GM21737 (cell line): ENCODE results near the gene PABPN1L.
"Not testable (repeated sequence)": the region's sequence is repeated elsewhere in the genome, so short reads cannot be mapped to it uniquely, and the experiment has no call there.

Experiments used
- ATAC-seq: cut with Tn5 transposase; IDR thresholded peaks from one replicate; pipeline ENCODE4 v1.9.1; 2021; ENCODE audit warnings: mild to moderate bottlenecking, moderate library complexity; ENCODE audit not compliant: unreplicated experiment

Gene PABPN1L

DNA sequence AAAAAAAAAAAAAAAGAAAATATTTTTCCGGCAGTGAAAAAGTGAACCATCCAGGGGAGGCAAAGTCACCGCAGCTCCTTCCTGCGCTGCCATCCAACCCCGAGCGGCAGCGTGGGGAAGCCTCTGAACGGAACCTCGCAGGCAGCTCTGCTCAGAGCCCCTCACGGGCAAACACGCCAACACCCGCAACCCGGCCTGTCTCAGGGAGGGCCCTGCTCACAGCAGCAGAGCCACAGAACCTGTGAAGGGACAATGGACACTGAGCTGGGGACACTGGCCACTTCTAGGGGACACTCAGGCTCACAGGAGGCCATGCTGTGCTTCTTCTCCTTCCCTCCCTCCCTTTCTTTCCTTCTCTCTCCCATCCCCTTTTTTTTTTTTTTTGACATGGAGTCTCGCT lies 33.4 kb downstream of the PABPN1L start:
- ATAC-seq: no peak

DNA sequence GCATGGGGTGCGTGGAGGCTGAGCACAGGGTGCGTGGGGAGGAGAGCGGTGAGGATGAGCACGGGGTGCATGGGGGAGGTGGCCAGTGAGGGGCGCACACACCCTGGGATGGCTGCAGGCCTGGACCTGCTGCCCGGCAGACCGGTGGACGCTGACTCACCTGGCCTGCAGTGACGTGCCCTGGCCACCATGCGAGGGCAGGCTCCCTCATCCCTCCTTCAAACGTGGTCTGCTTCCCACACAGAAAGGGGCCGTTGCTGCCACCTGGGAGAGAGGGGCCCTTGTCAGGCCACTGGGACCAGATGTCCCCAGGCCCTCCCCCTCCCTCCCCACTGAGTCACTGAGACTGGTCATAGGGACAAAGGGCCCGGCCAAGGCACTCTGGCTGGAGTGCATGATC lies 34.6 kb downstream of the PABPN1L start:
- no peak for ATAC-seq

DNA sequence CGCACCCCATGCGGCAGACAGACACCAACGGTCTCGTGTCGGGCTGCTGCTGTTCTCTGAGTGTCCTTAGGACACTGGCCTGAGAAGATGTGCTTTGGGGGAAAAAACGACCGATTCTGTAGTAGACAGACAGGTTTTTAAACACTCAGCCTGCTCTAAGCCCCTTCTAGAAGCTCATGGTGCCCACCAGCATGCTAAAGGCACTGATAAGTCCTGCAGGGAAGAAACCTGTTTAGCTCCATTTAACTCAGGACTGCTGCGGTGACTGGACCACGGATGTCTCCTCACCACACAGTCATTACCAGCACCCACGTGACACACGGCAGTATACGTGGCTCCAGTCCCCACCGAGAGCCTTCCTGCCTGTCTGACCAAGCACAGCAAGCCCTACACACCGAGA lies 35.7 kb downstream of the PABPN1L start:
- ATAC-seq: no peak

DNA sequence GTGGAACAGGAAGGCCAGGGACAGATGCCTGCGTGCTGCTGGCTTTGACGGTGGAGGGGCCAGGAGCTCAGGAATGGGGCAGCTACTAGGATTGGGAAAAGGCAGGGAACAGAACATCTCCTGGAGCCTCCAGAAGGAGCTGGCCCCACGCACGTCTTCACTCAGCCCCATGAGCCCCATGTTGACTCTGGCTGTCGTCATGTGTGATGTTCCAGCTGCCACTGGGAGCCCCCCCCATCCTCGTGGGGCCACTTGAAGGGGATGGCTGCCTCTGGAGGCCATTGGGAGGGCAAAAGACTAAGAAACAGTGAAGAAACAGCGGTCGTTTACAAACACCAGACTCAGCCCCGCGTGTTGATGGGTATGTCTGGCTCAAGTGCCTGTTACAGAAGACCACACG lies 36.2 kb downstream of the PABPN1L start:
- no peak for ATAC-seq

DNA sequence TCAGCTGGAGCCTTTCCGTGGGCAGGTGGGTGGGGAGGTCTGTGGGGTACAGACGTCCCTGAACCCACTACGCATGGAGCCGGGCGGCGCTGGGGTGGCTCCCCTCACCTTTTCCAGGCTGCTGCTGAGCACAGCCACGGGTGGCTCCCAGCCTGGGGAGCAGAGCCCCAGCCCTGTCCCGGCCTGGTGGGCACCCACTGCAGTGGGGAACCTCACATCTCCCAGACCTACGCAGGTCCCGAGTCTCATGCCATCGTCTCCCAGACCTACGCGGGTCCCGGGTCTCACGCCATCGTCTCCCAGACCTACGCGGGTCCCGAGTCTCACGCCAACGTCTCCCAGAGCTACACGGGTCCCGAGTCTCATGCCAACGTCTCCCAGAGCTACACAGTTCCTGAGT lies 37.7 kb downstream of the PABPN1L start:
- no peak for ATAC-seq

DNA sequence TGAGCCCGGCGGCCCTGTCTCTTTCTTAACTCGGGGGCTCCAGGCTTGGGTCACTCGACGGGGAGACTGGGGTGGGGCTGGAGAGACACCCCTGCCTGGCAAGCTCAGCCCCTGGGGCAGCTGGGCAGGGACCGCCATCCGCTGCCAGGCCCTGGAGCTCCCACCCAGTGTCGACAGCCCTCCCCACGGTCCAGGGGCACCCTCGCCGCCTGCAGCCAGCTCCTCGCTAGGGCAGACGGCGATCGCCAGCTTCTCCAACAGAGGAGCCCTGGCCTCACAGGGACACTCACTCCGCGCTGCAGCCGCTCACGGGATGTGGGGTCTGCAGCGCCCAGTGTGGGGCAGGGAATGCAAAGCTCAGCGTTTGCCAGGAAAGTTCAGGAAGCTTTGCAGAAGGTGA lies 38.7 kb downstream of the PABPN1L start:
- no peak for ATAC-seq

DNA sequence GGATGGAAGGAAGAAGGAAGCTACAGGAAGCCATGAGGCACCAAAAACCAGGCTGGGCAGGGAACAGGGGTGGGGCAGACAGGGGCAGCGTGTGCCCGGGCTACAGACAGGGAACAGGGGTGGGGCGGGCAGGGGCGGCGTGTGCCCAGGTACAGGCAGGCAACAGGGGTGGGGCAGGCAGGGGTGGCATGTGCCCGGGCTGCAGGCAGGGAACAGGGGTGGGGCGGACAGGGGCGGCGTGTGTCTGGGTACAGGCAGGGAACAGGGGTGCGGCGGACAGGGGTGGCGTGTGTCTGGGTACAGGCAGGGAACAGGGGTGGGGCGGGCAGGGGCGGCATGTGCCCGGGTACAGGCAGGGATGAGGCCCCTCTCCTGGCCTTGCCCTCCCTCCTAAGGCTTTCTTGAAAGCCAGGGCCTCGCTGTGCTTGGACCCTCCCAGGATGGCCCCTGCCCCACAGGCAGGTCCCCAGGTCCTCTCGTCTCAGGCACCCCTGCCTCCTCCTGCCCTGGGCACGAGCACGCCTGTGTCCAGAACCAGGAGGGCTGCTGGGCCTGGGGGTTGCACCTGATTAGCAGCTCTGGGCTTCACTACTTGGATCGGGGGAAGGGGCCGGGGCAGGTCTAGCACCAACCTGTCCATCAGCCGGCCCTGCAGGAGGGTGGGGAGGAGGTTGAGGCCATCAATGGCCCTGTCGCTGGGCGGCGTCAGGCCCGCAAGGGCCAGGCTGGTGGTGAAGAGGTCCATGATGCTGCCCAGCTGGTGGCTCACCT lies 40.2 kb downstream of the PABPN1L start:
- no peak for ATAC-seq

DNA sequence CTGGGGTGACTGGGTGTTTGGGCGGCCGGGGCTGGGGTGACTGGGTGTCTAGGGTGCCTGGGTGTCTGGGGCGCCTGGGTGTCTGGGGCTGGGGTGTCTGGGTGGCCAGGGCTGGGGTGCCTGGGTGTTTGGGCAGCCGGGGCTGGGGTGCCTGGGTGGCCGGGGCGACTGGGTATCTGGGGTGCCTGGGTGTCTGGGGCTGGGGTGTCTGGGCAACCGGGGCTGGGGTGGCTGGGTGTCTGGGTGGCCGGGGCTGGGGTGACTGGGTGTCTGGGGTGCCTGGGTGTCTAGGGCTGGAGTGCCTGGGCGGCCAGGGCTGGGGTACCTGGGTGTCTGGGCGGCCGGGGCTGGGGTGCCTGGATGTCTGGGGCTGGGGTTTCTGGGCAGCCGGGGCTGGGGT lies 41.3 kb downstream of the PABPN1L start:
- no peak for ATAC-seq

DNA sequence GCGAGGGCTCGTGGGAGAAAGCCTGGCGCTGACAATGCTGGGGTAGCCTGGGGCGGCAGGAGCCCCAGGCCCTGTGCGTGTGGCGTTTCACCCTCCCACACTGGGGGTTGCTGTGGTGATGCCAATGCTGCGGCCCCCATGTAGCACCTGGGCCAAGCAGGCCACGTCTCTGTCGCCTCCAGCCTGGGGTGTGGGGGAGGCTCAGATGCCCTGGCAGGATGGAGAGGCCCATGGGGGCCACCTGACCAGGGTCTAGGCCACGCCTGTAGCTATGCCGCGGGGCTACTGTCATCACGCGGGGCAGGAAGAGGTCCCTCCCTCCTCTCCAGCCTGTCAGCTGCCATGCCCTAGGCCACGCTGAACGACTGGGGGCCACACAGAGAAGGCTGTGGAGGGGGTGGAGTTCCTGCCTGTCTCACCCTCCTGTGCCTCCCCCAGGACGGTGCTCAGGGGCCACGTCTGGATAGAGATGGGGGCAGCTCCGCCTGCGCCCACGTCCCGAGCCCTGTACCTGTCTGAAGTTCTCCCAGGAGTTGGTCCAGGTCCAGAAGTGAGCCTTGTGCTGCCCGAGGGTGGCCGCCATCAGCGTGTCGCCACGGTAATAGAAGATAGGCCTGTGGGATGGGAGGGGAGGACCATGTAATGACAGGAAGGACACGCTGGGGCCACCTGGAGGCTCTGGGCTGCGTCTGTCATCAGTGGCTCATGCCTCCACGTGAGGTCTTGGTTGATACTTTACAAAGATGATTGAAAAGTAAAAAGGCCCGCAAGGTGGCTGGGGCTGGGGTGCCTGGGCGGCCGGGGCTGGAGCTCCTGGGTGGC lies 42.0 kb downstream of the PABPN1L start:
- ATAC-seq: no peak

DNA sequence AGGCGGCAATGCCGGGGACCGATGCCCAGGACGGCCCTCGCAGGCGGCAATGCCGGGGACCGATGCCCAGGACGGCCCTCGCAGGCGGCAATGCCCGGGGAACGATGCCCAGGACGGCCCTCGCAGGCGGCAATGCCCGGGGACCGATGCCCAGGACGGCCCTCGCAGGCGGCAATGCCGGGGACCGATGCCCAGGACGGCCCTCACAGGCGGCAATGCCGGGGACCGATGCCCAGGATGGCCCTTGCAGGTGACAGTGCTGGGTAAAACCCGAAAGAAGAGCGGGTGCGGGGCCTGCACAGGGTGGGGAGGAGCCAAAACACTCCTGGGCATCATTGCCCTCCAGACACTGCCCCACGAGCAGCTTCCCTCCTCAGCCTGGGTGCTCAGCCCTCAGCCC lies 42.8 kb downstream of the PABPN1L start:
- ATAC-seq: not testable (repeated sequence)

DNA sequence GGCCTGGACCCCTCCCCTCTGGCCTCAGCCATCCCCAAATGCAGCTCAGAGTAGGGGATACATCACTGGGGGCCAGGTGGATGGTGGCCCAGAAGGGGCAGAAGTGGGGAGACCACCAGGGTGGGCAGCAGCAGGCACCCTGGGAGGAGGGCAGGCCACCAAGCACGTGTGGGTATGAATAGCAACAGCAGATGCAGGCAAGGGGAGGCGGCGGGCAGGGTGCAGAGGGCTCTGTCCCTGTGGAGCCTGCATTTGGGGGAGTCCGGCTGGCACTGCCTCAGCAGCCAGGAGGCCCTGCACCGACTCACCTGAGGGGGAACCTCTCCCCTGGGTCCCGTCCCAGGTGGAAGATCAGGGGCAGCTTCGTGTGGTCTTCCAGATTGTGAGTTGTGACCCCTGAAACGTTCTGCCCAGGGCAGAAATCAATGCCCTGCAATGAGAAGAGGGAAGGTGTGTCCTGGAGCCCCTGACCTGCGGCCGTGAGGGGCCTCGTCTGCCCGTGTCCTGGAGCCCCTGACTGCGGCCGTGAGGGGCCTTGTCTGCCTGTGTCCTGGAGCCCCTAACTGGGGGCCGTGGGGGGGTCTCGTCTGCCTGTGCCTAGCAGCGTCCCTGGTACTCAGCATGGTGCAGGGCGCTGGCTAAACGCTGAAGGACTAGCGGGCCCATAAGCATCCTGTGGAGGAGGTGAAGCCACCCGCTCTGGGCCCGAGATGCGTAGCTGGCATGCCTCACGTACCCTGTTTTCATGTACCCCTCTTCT lies 44.0 kb downstream of the PABPN1L start:
- no peak for ATAC-seq

DNA sequence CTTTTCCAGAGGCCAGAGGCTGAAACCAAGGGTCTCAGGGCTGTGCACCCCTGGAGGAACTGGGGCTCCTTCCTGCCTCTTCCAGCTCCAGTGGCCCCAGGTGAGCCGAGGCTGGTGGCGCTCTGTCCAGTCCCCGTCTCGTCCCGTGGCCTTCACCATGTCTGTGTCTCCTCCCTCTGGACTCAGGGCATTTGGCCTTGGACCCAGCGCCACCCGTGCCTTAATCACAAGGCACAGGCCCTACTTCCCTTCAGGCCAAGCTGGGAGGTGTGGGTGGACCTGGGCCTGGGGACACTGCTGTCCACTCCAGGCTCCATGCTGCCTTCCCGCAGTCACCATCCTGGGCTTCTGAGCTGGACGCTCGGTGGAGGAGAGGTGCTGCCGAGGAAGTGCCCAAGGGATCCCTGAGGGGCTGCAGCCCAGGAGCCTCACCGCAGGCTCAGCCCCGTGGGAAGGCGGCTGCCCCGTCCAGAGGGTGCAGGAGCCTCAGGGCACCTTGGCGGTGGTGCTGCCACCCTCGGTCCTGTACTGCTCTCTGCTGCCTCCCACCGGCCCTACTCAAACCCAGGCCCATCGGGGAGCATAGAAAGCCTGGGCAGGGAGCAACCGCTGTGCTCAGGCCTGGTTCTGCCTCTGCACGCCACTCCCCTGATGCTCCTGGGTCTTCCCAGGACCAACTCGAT lies 45.2 kb downstream of the PABPN1L start:
- ATAC-seq: no peak

DNA sequence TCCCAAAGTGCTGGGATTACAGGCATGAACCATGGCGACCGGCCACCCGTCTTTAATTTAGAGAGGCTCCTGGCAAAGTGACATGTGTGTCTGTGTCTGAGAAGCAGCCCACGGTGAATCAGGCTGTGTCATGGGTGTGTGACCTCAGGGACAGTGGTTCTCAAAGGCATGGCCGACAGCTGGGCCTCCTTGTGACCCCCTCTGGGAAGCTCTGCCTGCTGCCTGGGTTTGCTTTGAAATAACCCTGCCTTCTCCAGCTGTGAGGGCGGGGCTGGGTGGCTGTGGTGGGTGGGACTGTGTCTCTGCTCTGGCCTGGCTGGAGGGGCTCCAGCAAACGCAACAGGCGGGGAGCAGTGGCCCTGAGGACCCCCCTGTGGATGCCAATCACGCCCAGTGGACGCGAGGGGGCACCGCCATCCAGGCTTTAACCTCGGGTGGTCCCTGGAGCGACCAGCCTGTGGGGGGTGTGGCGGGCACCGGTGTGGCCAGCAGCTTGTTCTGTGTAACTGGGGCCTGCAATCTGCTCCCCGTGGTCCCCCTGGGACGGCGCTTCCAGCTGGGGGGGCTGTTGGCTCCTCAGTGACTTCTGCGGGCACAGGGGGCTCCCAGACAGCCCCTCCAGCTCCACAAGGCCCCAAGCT lies 46.0 kb downstream of the PABPN1L start:
- ATAC-seq: no peak

DNA sequence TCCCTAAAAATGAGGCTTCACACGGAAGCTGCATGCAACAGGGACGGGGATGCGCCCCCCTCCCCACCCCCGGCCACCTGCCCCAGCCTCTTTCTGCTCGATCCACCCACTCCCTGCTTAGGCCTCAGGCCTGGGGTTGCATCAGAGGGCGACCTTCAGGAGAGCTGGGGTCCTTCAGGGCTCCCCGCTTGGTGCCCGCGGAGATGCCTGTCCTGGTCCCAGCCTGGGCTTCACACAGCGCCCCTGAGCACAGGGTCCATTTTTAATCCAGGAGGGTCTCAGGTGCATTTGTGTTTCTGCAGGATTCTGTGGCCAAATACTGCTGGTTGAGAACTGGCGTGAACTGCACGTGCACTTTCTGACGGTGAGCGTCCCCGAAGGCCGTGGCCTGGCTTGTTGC lies 47.3 kb downstream of the PABPN1L start:
- ATAC-seq: no peak

DNA sequence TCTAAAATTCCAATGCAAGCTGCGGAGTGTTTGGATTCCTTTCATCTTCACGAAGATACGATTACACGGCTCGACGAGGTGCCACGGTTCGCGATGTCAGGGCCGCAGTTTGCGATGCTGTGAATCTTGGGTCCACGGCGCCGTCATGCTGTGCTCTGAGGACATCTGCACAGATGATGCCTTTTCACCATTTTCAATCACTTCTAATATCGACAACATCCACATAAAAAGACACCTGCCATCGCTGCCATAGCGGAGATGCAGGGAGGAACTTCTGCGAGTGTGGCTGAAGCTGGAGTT lies 47.9 kb downstream of the PABPN1L start:
- no peak for ATAC-seq

DNA sequence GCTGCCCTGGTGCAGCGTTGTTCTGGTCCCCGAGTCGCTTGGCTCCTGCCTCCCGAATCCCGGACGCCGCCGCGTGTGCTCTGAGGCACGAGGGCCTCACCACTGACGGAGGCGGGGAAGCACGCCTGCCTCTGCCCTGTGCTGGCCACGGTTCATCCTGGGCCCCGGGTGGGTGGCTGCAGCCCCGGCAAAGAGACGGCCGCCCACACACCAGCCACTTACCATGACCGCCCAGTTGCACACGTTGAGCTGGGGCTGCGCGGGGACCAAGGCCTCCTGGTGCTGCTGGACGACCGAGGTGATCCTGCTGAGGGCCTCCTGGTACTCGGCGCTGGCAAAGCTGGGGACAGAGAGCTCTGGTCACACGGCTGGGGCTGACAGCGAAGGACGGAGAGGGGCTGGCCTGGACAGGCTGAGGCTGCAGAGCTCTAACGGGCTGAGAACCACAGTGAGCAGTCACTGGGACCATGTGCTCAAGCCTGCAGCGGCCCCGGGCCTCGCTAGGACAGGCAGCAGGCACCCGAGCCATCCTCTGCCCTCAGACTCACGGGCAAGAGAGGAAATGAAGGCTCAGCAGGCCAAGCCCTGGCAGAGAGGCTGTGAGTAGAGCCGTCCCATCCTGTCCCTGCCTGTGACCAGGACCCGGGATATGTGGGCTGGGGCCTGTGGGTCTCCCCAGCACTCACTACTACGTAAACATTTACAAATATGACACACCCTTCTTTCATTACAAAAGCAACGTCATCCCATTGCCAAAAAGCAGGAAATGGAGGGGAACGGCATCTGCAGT lies 48.5 kb downstream of the PABPN1L start:
- ATAC-seq: no peak

DNA sequence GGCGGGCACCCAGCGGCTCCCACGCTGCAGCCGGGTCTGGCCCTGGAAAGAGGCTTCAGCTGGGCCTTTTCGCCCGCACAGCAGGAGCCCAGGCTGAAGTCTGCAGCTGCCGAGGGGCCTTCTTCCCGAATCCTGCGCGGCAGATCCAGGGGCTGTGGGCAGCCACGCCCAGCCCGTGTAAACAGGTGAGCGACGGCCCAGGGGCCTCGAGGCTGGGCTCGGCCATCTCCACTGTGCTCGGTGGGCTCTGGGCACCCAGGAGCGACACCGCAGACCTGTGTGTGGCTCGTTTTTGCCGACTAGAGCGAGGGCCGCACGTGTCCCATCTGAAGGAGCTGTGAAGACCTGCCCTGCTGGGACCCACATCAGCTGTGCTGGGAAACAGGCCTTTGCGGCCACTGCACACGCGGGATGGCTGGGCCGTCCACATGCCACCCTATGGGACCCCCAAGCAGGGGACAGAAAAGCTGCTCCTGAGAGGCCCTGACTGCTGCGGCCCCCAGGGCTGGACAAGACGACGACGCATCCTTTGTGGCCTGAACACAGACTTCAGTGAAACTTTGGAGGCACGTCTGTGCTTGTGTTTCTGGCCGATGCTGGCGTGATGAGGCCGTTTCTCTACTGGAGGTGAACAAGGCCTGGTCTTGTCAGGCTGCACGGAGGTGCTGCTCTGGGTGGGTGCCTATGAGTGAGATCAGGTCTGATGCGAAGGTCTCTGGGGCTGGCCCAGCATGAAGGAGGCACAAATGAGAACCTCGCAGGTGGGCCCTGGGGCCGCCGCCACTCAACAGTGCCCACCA lies 49.5 kb downstream of the PABPN1L start:
- no peak for ATAC-seq

DNA sequence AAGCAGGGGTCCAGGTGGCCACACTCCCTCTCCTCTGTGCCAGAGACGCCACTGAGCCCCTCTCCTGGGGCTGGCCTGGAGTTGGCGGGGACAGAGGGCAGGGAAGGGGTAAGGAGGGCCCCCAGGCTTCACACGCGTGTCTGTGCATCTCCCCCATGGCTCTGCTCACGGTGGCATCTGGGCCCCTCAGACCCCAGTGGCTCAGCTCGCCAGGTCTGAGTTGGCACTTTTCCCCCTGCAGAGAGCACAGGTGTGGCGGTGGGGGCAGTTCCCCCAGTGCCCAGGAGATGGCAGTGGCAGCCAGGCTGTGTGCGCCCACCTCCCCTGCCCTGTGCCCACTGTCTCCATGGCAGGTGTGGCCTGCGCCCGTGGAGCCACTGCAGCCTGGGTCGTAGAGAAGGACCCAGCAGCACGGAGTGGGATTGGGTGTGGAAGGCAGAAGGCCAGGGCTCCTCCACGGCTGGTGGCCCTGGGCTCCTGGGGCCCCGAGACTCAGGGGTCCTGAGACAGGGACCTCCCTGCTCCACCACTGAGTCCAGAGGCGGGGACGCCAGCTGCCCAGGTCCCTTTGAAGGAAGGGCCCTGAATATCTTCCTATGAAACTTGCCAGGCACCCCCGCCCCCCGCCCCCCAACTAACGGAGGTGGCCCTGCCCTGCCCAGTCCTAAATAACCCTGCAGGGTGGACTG lies 50.4 kb downstream of the PABPN1L start:
- no peak for ATAC-seq

DNA sequence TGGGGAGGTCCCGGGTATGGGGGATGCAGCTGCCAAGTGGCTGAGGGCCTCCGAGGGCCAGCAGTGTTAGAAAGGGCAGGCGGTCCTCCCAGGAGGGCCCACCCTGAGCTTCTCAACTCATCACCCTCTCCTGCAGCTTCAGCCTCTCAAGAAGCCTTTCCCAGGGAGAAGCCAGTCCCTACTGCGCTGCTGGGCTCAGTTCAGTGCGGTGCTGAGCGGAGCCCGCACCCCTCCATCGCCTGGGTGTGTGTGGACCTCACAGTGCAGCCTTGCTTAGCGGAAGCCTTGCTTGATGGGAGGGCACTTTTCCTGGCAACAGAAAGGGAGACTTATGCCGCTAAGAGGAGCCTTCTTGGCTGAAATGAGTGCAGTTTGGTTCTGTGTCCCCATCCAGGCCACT lies 51.2 kb downstream of the PABPN1L start:
- ATAC-seq: no peak
